ENCODE data around the gene MB21D2.

DNA sequence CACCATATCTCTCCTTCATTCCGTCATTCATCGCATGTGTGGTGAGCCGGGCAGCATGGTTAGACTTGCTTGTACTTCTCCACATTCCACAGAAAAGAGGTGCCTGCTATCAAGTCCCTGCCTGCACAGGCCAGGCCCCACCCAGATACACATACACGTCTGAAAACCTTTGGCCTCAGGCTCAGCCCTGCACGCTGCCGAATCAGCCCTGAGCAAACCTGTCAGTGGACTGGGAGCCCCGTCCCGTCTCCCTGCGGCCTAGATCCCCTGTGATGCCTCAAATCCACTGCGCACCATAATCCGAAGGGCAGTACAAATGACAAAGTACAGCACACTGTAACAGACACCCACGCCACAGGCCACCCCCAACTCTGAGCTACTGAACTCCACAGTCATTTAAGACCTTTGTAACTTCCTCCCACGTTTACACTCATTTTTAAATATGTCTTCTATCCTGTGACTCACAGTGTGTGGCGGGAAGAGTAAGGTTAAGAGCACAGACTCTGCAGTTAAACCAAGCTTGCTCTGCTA lies 67.1 kb downstream of the MB21D2 start:
- TF ChIP-seq SP4 (IDR thresholded peaks at IDR 0.05; ENCODE audit: low read length) (no peak), HDAC6 (IDR thresholded peaks at IDR 0.05; ENCODE audit: low read depth, low read length) (no peak), FOSL1 (IDR thresholded peaks at IDR 0.05; ENCODE audit: insufficient read depth, low read depth, low read length) (no peak), KDM5A (IDR thresholded peaks at IDR 0.05; ENCODE audit: low read length) (no peak), BCL11A (IDR thresholded peaks at IDR 0.05; ENCODE audit: low read depth in 2 of 2, low read length in 2 of 2) (no peak), EZH2 (IDR thresholded peaks at IDR 0.05; ENCODE audit: low read depth, low read length, severe bottlenecking) (no peak), JUND (IDR thresholded peaks at IDR 0.05; ENCODE audit: low read length) (no peak), JUN (IDR thresholded peaks at IDR 0.05; ENCODE audit: low read depth, low read length) (no peak)
- TF ChIP-seq, protein P1, sequence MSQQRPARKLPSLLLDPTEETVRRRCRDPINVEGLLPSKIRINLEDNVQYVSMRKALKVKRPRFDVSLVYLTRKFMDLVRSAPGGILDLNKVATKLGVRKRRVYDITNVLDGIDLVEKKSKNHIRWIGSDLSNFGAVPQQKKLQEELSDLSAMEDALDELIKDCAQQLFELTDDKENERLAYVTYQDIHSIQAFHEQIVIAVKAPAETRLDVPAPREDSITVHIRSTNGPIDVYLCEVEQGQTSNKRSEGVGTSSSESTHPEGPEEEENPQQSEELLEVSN (IDR thresholded peaks at IDR 0.05): no peak
- TF ChIP-seq, protein P2, sequence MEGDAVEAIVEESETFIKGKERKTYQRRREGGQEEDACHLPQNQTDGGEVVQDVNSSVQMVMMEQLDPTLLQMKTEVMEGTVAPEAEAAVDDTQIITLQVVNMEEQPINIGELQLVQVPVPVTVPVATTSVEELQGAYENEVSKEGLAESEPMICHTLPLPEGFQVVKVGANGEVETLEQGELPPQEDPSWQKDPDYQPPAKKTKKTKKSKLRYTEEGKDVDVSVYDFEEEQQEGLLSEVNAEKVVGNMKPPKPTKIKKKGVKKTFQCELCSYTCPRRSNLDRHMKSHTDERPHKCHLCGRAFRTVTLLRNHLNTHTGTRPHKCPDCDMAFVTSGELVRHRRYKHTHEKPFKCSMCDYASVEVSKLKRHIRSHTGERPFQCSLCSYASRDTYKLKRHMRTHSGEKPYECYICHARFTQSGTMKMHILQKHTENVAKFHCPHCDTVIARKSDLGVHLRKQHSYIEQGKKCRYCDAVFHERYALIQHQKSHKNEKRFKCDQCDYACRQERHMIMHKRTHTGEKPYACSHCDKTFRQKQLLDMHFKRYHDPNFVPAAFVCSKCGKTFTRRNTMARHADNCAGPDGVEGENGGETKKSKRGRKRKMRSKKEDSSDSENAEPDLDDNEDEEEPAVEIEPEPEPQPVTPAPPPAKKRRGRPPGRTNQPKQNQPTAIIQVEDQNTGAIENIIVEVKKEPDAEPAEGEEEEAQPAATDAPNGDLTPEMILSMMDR (IDR thresholded peaks at IDR 0.05; ENCODE audit: control extremely low read depth in 1 of 3, insufficient read depth in 1 of 3, low read depth in 1 of 3, low read length in 3 of 3): no peak
- TF ChIP-seq, protein P3, sequence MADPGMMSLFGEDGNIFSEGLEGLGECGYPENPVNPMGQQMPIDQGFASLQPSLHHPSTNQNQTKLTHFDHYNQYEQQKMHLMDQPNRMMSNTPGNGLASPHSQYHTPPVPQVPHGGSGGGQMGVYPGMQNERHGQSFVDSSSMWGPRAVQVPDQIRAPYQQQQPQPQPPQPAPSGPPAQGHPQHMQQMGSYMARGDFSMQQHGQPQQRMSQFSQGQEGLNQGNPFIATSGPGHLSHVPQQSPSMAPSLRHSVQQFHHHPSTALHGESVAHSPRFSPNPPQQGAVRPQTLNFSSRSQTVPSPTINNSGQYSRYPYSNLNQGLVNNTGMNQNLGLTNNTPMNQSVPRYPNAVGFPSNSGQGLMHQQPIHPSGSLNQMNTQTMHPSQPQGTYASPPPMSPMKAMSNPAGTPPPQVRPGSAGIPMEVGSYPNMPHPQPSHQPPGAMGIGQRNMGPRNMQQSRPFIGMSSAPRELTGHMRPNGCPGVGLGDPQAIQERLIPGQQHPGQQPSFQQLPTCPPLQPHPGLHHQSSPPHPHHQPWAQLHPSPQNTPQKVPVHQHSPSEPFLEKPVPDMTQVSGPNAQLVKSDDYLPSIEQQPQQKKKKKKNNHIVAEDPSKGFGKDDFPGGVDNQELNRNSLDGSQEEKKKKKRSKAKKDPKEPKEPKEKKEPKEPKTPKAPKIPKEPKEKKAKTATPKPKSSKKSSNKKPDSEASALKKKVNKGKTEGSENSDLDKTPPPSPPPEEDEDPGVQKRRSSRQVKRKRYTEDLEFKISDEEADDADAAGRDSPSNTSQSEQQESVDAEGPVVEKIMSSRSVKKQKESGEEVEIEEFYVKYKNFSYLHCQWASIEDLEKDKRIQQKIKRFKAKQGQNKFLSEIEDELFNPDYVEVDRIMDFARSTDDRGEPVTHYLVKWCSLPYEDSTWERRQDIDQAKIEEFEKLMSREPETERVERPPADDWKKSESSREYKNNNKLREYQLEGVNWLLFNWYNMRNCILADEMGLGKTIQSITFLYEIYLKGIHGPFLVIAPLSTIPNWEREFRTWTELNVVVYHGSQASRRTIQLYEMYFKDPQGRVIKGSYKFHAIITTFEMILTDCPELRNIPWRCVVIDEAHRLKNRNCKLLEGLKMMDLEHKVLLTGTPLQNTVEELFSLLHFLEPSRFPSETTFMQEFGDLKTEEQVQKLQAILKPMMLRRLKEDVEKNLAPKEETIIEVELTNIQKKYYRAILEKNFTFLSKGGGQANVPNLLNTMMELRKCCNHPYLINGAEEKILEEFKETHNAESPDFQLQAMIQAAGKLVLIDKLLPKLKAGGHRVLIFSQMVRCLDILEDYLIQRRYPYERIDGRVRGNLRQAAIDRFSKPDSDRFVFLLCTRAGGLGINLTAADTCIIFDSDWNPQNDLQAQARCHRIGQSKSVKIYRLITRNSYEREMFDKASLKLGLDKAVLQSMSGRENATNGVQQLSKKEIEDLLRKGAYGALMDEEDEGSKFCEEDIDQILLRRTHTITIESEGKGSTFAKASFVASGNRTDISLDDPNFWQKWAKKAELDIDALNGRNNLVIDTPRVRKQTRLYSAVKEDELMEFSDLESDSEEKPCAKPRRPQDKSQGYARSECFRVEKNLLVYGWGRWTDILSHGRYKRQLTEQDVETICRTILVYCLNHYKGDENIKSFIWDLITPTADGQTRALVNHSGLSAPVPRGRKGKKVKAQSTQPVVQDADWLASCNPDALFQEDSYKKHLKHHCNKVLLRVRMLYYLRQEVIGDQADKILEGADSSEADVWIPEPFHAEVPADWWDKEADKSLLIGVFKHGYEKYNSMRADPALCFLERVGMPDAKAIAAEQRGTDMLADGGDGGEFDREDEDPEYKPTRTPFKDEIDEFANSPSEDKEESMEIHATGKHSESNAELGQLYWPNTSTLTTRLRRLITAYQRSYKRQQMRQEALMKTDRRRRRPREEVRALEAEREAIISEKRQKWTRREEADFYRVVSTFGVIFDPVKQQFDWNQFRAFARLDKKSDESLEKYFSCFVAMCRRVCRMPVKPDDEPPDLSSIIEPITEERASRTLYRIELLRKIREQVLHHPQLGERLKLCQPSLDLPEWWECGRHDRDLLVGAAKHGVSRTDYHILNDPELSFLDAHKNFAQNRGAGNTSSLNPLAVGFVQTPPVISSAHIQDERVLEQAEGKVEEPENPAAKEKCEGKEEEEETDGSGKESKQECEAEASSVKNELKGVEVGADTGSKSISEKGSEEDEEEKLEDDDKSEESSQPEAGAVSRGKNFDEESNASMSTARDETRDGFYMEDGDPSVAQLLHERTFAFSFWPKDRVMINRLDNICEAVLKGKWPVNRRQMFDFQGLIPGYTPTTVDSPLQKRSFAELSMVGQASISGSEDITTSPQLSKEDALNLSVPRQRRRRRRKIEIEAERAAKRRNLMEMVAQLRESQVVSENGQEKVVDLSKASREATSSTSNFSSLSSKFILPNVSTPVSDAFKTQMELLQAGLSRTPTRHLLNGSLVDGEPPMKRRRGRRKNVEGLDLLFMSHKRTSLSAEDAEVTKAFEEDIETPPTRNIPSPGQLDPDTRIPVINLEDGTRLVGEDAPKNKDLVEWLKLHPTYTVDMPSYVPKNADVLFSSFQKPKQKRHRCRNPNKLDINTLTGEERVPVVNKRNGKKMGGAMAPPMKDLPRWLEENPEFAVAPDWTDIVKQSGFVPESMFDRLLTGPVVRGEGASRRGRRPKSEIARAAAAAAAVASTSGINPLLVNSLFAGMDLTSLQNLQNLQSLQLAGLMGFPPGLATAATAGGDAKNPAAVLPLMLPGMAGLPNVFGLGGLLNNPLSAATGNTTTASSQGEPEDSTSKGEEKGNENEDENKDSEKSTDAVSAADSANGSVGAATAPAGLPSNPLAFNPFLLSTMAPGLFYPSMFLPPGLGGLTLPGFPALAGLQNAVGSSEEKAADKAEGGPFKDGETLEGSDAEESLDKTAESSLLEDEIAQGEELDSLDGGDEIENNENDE (IDR thresholded peaks at IDR 0.05; ENCODE audit: insufficient replicate concordance, low read length): no peak
- TF ChIP-seq, protein P4, sequence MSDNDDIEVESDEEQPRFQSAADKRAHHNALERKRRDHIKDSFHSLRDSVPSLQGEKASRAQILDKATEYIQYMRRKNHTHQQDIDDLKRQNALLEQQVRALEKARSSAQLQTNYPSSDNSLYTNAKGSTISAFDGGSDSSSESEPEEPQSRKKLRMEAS (IDR thresholded peaks at IDR 0.05): no peak

Data from H1 (cell line).